H9 (cell line): ENCODE measurements around the gene ZNF431. TPM values are rescaled to one million over a fixed set of nuclear protein-coding genes. Genes with fewer than 3 reads are reported as not detected.

Experiments used
- DNase-seq: peaks from one replicate; pipeline ENCODE4 v3.0.0-alpha.2; 2017
- H2AFZ ChIP-seq: one replicate; pipeline ENCODE4 v1.6.1; 2013; ENCODE audit warnings: mild to moderate bottlenecking, low read length, control low read depth, moderate library complexity
- H2AK5ac ChIP-seq: 2 replicates; pipeline ENCODE4 v1.6.1; 2013; ENCODE audit warnings: low read length, control low read depth, mixed read lengths; ENCODE audit not compliant: insufficient read length
- H2BK120ac ChIP-seq: one replicate; pipeline ENCODE4 v1.6.1; 2013; ENCODE audit warnings: low read depth, mild to moderate bottlenecking, low read length, control low read depth, inconsistent platforms; ENCODE audit not compliant: poor library complexity, severe bottlenecking
- H2BK12ac ChIP-seq: 2 replicates; pipeline ENCODE4 v1.6.1; 2013; ENCODE audit warnings: low read length, control low read depth, mixed read lengths, low read depth; ENCODE audit not compliant: insufficient read length
- H2BK15ac ChIP-seq: 2 replicates; pipeline ENCODE4 v1.6.1; 2013; ENCODE audit warnings: low read depth, low read length, control low read depth
- H2BK20ac ChIP-seq: one replicate; pipeline ENCODE4 v1.6.1; 2013; ENCODE audit warnings: low read depth, mild to moderate bottlenecking, low read length, control low read depth, inconsistent platforms; ENCODE audit not compliant: poor library complexity, severe bottlenecking
- H2BK5ac ChIP-seq: 2 replicates; pipeline ENCODE4 v1.6.1; 2013; ENCODE audit warnings: low read length, control low read depth, mixed read lengths; ENCODE audit not compliant: insufficient read length
- H3K14ac ChIP-seq: 2 replicates; pipeline ENCODE4 v1.6.1; 2013; ENCODE audit warnings: low read length, control low read depth; ENCODE audit not compliant: insufficient read depth
- H3K18ac ChIP-seq: 2 replicates; pipeline ENCODE4 v1.6.1; 2013; ENCODE audit warnings: low read depth, mild to moderate bottlenecking, mixed read lengths, low read length, control low read depth; ENCODE audit not compliant: insufficient read length
- H3K23ac ChIP-seq: 2 replicates; pipeline ENCODE4 v1.6.1; 2013; ENCODE audit warnings: low read length, control low read depth, mixed read lengths, low read depth; ENCODE audit not compliant: insufficient read length
- H3K23me2 ChIP-seq: 2 replicates; pipeline ENCODE4 v1.6.1; 2013; ENCODE audit warnings: low read depth, mild to moderate bottlenecking, mixed read lengths, low read length, control low read depth; ENCODE audit not compliant: insufficient read length, poor library complexity, severe bottlenecking
- H3K27ac ChIP-seq: 2 replicates; pipeline ENCODE4 v1.5.1; 2013; ENCODE audit warnings: low read length, control low read depth, mixed read lengths, low read depth; ENCODE audit not compliant: insufficient read length
- H3K27me3 ChIP-seq: 2 replicates; pipeline ENCODE4 v1.6.1; 2013; ENCODE audit warnings: low read length, control low read depth, inconsistent platforms; ENCODE audit not compliant: insufficient read depth
- H3K4ac ChIP-seq: 2 replicates; pipeline ENCODE4 v1.6.1; 2013; ENCODE audit warnings: low read depth, mild to moderate bottlenecking, control low read depth, inconsistent platforms, low read length, moderate library complexity
- H3K4me1 ChIP-seq: 2 replicates; pipeline ENCODE4 v1.6.1; 2013; ENCODE audit warnings: low read length, control low read depth, inconsistent platforms; ENCODE audit not compliant: insufficient read depth
- H3K4me2 ChIP-seq: 2 replicates; pipeline ENCODE4 v1.6.1; 2013; ENCODE audit warnings: low read length, control low read depth, mixed read lengths; ENCODE audit not compliant: insufficient read length, insufficient read depth
- H3K56ac ChIP-seq: 2 replicates; pipeline ENCODE4 v1.6.1; 2013; ENCODE audit warnings: low read depth, mild to moderate bottlenecking, mixed read lengths, low read length, control low read depth; ENCODE audit not compliant: insufficient read length
- H3K79me1 ChIP-seq: 2 replicates; pipeline ENCODE4 v1.6.1; 2013; ENCODE audit warnings: low read depth, mild to moderate bottlenecking, moderate library complexity, low read length, control low read depth, inconsistent platforms; ENCODE audit not compliant: insufficient read depth, poor library complexity, severe bottlenecking
- H3K79me2 ChIP-seq: 2 replicates; pipeline ENCODE4 v1.6.1; 2013; ENCODE audit warnings: low read length, control low read depth, inconsistent platforms; ENCODE audit not compliant: insufficient read depth
- H3K9ac ChIP-seq: 2 replicates; pipeline ENCODE4 v1.6.1; 2013; ENCODE audit warnings: low read length, control low read depth, mixed read lengths; ENCODE audit not compliant: insufficient read length; ENCODE audit errors: extremely low read depth
- H3K9me3 ChIP-seq: one replicate; pipeline ENCODE4 v1.6.1; 2013; ENCODE audit warnings: low read depth, low read length, inconsistent platforms; ENCODE audit not compliant: control insufficient read depth
- H3T11ph ChIP-seq: one replicate; pipeline ENCODE4 v1.6.1; 2013; ENCODE audit warnings: mild to moderate bottlenecking, low read length, control low read depth, inconsistent platforms
- H4K20me1 ChIP-seq: one replicate; pipeline ENCODE4 v1.6.1; 2013; ENCODE audit not compliant: control insufficient read depth, insufficient read length, insufficient read depth
- H4K5ac ChIP-seq: 2 replicates; pipeline ENCODE4 v1.6.1; 2013; ENCODE audit warnings: low read depth, mild to moderate bottlenecking, mixed read lengths, low read length, control low read depth; ENCODE audit not compliant: insufficient read length
- H4K8ac ChIP-seq: replicated peaks from 2 replicates; pipeline ENCODE4 v1.6.1; 2013; ENCODE audit warnings: low read length, control low read depth, mixed read lengths, low read depth; ENCODE audit not compliant: insufficient read length
- H4K91ac ChIP-seq: 2 replicates; pipeline ENCODE4 v1.6.1; 2013; ENCODE audit warnings: low read depth, mild to moderate bottlenecking, moderate library complexity, mixed read lengths, low read length, control low read depth; ENCODE audit not compliant: insufficient read length
- H3K27ac Mint-ChIP-seq, 3 experiments: 2 replicates in 2 of 3; 3 replicates in 1 of 3; pipeline ENCODE4 v1.8.0; 2020 to 2021; ENCODE audit warnings: mixed read lengths in 3 of 3, mild to moderate bottlenecking in 1 of 3, moderate library complexity in 1 of 3
- H3K27me3 Mint-ChIP-seq: 2 replicates; pipeline ENCODE4 v1.8.0; 2021; ENCODE audit warnings: low read depth, mild to moderate bottlenecking, moderate library complexity, mixed read lengths
- H3K36me3 Mint-ChIP-seq, 3 experiments: 2 replicates in 2 of 3; 3 replicates in 1 of 3; pipeline ENCODE4 v1.8.0; 2020 to 2021; ENCODE audit warnings: low read depth in 3 of 3, mixed read lengths in 3 of 3; ENCODE audit not compliant: insufficient read depth in 1 of 3
- H3K4me1 Mint-ChIP-seq, 2 experiments: 2 replicates each; pipeline ENCODE4 v1.8.0; 2020; ENCODE audit warnings: mixed read lengths in 2 of 2
- H3K4me3 Mint-ChIP-seq, 2 experiments: 2 replicates in 1 of 2; 3 replicates in 1 of 2; pipeline ENCODE4 v1.8.0; 2020 to 2021; ENCODE audit warnings: mild to moderate bottlenecking in 2 of 2, mixed read lengths in 2 of 2, moderate library complexity in 1 of 2
- H3K9me3 Mint-ChIP-seq, 2 experiments: 2 replicates in 1 of 2; 3 replicates in 1 of 2; pipeline ENCODE4 v1.8.0; 2020; ENCODE audit warnings: mild to moderate bottlenecking in 2 of 2, mixed read lengths in 2 of 2, moderate library complexity in 1 of 2
- CTCF ChIP-seq: fragments of 200-600 bp; sonication (generic); conservative IDR thresholded peaks from 3 replicates; pipeline ENCODE4 v1.8.0; 2021; ENCODE audit warnings: antibody characterized with exemption, mild to moderate bottlenecking
- WGBS: extraction: QIAGEN DNeasy Blood & Tissue Kit; methylation state at CpG from one replicate; pipeline ENCODE4 v1.1.7; 2013; ENCODE audit warnings: missing lambda C conversion rate, low lambda C conversion rate, mixed read lengths; ENCODE audit not compliant: insufficient read length; ENCODE audit errors: extremely low coverage; 5-methylcytosine and 5-hydroxymethylcytosine counted together
- total RNA-seq: library from RNA; stranded (reverse); gene quantifications from 2 replicates; pipeline ENCODE4 v1.2.1, GENCODE V29; 2021

The ZNF431 gene
- total RNA-seq, 1 experiment from 2014 or later: 47.4 TPM

- H3T11ph ChIP-seq: no peak overlapping the region
- H3K27ac ChIP-seq: no peak overlapping the region
- Mint-ChIP-seq H3K36me3 (peaks cover 59 to 69% (median 69%) of the 10 kb centered on the region in 3 experiments), H3K4me3 (no peak overlapping the region), H3K27ac (no peak overlapping the region; a peak in 1 of 7 replicates), H3K27me3 (no peaks in the 10 kb centered on the region), H3K4me1 (no peaks in the 10 kb centered on the region), H3K9me3 (peaks cover 3 to 12% of the 10 kb centered on the region in 2 experiments)
- no peaks in the 10 kb centered on the region for H3K23me2 ChIP-seq
- DNase-seq: no peak
- H3K79me2 ChIP-seq: no peaks in the 10 kb centered on the region; the same call in 1 of the 2 replicates
- H3K4me2 ChIP-seq: no peak overlapping the region
- no peak overlapping the region for H3K18ac ChIP-seq
- H4K91ac ChIP-seq: no peak overlapping the region
- H2BK12ac ChIP-seq: no peak overlapping the region
- H4K5ac ChIP-seq: no peak overlapping the region
- H2AFZ ChIP-seq: no peak overlapping the region
- H3K56ac ChIP-seq: no peak overlapping the region
- H2BK20ac ChIP-seq: no peak overlapping the region
- H4K20me1 ChIP-seq: no peaks in the 10 kb centered on the region
- no peak overlapping the region for H3K4ac ChIP-seq
- H3K4me1 ChIP-seq: no peaks in the 10 kb centered on the region
- no peak overlapping the region for H3K23ac ChIP-seq
- no peak overlapping the region for H2AK5ac ChIP-seq
- H4K8ac ChIP-seq: no peak overlapping the region
- H2BK15ac ChIP-seq: no peak overlapping the region
- no peak for TF ChIP-seq CTCF
- H2BK120ac ChIP-seq: no peak overlapping the region
- no CpG with 5 or more reads among the region's 1 CpG for WGBS
- H3K14ac ChIP-seq: no peak overlapping the region
- H3K9me3 ChIP-seq: no peaks in the 10 kb centered on the region
- H3K9ac ChIP-seq: no peak overlapping the region
- no peaks in the 10 kb centered on the region for H3K27me3 ChIP-seq
- peaks cover 4% of the 10 kb centered on the region for H3K79me1 ChIP-seq
- no peak overlapping the region for H2BK5ac ChIP-seq
Observed at GRCh38 chr19:21110183-21110582, 31.7 kb upstream of the ZNF431 start.
